NCI-H2196 treated with DMSO at 0.1 percent for 48 hours (cell line): ENCODE data around the gene MGAT2.
"Not testable (repeated sequence)": the region's sequence is repeated elsewhere in the genome, so short reads cannot be mapped to it uniquely, and the experiment has no call there.

Source experiments
- DNase-seq: peaks from one replicate; lab custom pipeline; 2025; ENCODE audit not compliant: unreplicated experiment; lab: John Stamatoyannopoulos, UW

MGAT2 gene

DNA sequence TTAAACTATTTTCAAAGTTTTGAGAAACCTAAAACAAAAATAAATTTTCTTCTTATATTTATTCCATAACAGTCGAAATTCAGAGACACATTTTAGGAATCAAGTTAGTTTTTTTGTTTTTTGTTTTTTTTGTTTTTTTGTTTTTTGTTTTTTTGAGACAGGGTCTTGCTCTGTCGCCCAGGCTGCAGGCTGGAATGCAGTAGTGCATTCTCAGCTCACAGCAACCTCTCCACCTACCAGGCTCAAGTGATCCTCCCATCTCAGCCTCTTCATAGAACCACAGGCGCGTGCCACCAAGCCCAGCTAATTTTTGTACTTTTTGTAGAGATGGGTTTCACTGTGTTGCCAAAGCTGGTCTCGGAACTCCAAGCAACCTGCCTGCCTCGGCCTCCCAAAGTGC, 32.9 kb downstream of the MGAT2 start:
- no peak for DNase-seq

DNA sequence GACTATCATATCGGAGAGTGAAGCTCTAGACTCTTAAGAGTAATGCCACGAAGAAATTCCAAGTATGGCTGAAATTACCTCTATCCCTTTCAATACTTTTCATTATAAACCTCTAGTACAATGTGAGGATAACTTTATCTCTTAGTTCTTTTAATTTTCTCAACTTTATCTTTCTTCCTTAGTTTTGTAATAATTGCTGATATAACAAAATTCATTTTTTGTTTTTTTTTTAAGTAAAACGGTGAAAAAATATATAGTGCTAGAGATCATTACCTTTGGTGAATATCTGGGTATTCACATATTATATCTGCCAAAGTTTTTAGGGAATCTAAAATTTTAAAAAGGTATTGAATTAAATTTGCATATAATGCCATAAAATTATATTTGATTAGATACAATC, 33.9 kb downstream of the MGAT2 start:
- DNase-seq, result no peak

DNA sequence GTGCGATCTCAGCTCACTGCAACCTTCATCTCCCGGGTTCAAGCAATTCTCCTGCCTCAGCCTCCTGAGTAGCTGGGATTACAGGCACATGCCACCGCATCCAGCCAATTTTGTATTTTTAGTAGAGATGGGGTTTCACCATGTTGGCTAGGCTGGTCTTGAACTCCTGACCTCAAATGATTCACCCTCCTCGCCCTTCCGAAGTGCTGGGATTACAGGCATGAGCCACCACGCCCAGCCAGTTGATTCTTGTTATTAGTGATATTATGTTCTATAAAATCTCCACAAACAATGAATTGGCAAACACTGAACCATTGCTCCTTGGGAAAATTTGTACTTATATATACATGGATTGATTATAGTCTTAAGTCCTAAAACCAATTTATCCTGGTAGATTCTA, 36.9 kb downstream of the MGAT2 start:
- not testable (repeated sequence) for DNase-seq

DNA sequence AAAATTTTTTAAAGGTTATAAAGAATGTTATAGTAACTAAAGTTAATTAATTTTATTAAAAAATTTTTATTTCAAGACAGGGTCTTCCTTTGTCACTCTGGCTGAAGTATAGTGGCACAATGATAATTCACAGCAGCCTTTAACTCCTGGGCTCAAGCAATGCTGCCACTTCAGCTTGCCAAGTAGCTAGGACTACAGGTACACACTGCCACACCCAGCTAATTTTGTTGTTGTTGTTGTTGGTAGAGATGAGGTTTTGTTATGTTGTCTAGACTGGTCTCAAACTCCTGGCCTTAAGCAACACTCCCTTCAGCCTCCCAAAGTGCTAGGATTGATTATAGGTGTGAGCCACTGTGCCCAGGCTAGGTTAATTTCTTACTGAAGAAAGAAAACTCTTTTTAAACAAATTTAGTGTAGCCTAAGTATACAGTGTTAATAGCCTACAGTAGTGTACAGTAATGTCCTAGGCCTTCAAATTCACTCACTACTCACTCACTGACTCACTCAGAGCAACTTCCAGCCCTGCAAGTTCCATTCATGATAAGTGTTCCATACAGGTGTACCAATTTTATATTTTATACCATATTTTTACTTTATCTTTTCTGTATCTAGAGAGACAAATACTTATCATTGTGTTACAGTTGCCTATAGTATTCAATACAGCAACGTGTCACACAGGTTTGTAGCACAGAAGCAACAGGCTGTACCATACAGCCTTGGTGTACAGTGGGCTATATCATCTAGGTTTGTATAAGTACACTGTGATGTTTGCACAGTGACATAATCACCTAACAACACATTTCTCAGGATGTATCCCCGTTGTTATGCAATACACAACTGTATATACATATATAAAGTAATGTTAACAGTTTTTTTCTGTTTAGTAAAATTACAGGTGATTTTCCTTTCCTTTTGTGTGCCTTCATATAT, 39.2 kb downstream of the MGAT2 start:
- DNase-seq, result no peak

DNA sequence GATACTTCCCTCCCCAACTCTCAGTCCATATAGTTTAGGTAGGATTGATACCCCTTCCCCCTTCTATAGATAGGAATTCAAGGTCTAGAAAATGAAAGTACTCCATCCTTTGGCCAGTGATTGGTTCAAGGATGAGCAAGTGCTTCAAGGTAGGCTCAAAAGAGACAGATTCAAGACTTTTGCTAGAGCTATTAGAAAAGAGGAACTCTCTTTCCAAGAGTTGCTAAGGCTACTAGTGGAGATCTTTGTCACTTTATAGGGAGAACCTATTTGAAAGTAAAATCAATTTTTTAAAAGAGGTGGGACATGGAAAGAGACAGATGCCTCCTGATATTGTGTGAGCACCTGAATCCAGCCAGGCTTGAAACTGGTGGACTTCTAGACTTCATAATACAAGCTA, 49.9 kb downstream of the MGAT2 start:
- no peak for DNase-seq
